ENCODE measurements around the gene NIPSNAP2. TPM values are rescaled to one million over a fixed set of nuclear protein-coding genes. Genes with fewer than 3 reads are reported as not detected.
"Not testable (repeated sequence)": the region's sequence is repeated elsewhere in the genome, so short reads cannot be mapped to it uniquely, and the experiment has no call there.

Gene NIPSNAP2
- polyA plus RNA-seq, 3 donors, result 29.0 to 54.8 (median 45.4) TPM

DNA sequence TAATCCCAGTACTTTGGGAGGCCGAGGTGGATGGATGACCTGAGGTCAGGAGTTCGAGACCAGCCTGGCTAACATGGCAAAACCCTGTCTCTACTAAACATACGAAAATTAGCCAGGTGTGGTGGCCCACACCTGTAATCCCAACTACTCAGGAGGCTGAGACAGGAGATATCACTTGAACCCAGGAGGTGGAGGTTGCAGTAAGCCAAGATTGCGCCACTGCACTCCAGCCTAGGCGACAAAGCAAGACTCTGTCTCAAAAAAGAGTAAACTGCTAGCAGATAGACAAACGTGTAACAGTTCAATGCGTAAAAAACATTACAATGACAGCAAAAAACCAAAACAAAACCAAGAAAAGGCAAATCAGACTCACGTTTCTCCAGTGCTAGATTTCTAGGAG lies 67.2 kb downstream of the NIPSNAP2 start:
- WGBS, 3 donors, result 76 to 88% (median 84%) methylated on average over 8 of the region's 8 CpGs
- not testable (repeated sequence) for H3K27ac ChIP-seq (ENCODE audit: low read depth, low read length)

DNA sequence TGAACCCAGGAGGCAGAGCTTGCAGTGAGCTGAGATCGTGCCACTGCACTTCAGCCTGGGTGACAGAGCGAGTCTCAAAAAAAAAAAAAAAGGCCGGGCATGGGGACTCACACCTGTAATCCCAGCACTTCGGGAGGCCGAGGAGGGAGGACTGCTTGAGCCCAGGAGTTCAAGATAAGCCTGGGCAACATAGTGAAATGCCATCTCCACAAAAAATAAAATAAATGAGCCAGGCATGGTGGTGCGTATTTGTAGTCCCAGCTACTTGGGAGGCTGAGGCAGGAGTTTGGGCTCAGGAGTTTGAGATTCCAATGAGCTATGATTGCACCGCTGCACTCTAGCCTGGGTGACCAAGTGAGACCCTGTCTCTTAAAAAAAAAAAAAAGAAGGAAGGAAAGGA lies 68.2 kb downstream of the NIPSNAP2 start:
- WGBS, 3 donors, result 94 to 99% (median 98%) methylated on average over 6 to 7 of the region's 7 CpGs
- H3K27ac ChIP-seq (ENCODE audit: low read depth, low read length), result not testable (repeated sequence)

DNA sequence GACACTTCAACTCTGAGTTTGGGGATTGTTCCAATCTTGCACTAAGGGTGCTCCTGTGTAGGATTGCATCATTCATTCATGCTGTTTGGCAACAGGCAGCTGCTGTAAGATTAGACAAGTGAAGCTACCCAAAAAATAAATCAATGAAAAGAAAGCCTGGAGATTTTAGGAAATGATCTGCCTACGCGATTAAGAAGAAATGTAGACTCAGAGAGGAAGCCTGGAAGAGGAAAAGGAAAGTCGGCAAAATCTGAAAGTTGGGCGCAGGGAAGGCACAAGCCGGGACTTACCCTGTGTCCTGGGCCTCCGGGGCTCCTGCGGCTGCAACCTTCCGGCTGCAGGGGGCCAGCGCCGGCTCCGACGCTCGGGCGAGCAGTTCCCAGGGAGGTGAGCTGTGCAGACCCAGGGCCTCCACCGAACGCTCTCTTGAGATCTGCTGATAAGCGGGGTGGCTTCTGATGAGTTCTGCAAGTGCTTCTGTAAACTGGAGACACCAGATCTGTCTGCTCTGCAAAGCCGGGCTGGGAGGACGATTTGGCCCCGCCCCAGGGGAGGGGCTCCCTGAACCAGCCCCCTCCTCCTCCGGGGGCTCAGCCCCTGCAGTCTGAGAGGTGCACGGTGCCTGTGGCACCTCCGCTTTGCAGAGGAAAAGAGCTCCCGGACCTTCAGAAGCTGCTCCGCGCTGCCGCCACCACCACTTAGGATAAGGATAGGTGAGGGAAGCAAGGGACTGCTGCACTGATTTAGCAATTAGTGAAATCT lies 69.5 kb downstream of the NIPSNAP2 start:
- no peak overlapping the region for H3K27ac ChIP-seq (ENCODE audit: low read depth, low read length)
- WGBS, 3 donors, result 0 to 1% (median 1%) methylated on average over 27 of the region's 27 CpGs

DNA sequence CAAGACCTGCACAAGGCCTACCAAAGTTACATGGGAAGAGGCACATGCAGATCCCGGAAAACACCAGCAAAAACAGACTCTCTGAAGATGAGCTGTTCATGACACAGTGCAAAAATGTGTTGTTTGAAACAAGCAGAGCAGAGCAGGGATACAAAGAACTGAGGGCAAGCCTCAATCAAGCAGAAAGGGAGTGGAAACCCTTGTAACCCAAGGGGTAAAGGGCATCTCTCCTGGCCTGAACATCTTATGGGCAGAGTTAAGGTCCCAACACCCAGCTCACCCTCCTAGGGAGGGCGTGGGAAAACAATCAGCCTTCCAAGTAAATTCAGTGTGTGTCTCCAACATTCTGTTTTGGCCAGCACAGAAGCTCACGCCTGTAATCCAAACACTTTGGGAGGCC lies 76.3 kb downstream of the NIPSNAP2 start:
- H3K27ac ChIP-seq (ENCODE audit: low read depth, low read length), result no peak overlapping the region
- WGBS, 3 donors, result 60 to 94% (median 92%) methylated on average over 3 of the region's 3 CpGs

DNA sequence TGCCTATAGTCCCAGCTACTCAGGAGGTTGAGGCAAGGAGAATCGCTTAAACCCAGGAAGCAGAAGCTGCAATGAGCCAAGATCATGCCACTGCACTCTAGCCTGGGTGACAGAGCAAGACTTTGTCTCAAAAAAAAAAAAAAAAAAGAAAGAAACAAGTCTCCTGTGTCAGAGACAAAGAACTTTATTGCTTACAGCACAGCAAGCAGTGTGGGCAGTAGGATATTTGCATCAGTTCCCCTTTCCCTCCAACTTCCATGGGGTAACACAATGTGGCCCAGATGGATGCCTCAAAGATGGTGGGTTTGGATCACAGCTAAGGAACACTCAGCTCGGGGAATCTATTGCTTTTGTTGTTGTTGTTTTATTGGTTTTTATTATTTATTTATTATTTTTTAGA lies 81.4 kb downstream of the NIPSNAP2 start:
- 93 to 98% (median 94%) methylated on average over 2 of the region's 2 CpGs for WGBS, 3 donors
- H3K27ac ChIP-seq (ENCODE audit: low read depth, low read length), result not testable (repeated sequence)

DNA sequence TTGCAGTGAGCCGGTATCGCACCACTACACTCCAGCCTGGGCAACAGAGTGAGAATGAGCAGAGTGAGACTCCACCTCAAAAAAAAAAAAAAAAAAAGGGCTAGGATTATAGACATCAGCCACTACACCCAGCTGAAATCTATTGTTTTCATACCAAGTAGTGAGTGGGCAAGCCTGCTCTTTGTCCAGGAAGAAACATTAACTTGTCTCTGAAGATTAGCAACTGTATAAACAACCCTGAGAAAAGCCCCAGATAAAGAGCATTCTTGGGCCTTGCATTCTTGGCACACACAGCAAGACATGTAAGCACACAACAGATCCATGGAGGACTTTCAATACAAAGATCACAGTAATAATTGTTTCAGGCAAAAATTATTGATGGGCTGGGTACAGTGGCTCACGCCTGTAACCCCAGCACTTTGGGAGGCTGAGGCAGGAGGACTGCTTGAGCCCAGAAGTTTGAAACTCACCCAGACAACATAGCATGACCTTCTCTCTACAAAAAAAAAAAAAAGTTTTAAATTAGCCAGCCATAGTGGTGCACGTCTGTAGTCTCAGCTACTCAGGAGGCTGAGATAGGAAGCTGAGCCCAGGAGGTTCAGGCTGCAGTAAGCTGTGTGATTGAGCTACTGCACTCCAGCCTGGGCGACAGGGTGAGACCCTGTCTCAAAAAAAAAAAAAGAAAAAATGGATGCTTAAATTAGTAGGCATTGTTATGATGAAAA lies 82.5 kb downstream of the NIPSNAP2 start:
- 31 to 70% (median 67%) methylated on average over 5 of the region's 5 CpGs for WGBS, 3 donors
- no peak overlapping the region for H3K27ac ChIP-seq (ENCODE audit: low read depth, low read length)

DNA sequence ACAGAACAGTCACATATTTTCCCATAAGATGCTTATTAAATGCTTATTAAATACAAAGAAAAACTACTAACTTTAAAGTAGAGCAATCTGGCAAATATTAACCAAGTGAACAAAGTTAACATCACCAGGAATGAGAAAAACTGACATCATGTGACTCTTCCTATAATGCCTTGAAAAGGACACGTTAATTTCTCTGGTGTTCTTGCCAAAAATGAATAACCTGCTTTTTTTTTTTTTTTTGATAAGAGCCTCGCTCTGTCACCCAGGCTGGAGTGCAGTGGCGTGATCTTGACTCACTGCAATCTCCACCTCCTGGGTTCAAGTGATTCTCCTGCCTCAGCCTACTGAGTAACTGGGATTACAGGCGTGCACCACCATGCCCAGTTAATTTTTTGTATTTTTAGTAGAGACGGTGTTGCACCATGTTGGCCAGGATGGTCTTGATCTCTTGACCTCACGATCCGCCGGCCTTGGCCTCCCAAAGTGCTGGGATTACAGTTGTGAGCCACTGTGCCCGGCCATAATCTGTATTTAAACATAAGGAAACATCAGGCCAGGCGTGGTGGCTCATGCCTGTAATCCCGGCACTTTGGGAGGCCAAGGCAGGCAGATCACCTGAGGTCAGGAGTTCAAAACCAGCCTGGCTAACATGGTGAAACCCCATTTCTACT lies 83.2 kb downstream of the NIPSNAP2 start:
- WGBS, 3 donors, result 44 to 90% (median 82%) methylated on average over 11 of the region's 11 CpGs
- H3K27ac ChIP-seq (ENCODE audit: low read depth, low read length), result not testable (repeated sequence)

DNA sequence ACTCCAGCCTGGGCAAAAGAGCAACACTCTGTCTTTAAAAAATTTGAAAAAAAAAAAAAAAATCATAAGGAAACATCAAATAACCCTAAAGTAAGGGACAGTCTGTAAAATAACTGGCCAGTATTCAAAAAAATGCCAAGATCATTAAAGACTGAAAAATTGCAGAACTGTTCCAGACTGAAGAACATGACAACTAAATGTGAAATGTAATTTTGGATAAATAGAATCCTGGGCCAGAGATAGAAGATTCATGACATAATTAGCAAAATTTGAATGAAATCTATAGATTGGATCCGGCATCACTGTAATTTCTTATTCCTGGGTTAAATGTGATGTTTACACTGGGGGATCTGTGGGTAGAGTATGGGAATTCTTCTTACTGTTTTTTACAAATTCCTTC lies 83.9 kb downstream of the NIPSNAP2 start:
- WGBS, 3 donors, result 90 to 93% (median 90%) methylated on average over 1 of the region's 1 CpG
- no peak overlapping the region for H3K27ac ChIP-seq (ENCODE audit: low read depth, low read length)

DNA sequence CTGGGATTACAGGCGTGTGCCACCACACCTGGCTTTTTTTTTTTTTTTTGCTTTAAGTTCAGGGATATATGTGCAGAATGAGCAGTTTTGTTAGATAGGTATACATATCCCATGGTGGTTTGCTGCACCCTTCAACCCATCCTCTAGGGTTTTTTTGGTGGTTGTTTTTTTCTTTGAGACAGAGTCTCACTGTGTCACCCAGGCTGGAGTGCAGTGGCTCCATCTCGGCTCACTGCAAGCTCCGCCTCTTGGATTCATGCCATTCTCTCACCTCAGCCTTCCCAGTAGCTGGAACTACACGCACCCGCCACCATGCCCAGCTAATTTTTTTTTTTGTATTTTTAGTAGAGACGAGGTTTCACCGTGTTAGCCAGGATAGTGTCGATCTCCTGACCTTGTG lies 84.4 kb downstream of the NIPSNAP2 start:
- H3K27ac ChIP-seq (ENCODE audit: low read depth, low read length), result not testable (repeated sequence)
- 32 to 70% (median 68%) methylated on average over 8 of the region's 8 CpGs for WGBS, 3 donors

Other genes with a start within 250 kb of the NIPSNAP2 start
- gene SEPTIN14, start 101.8 kb upstream of the NIPSNAP2 start, polyA plus RNA-seq, result not detected
- gene ZNF713, start 77.1 kb upstream of the NIPSNAP2 start, polyA plus RNA-seq, result 1 to 10 TPM in 2 of 3 donors, under 1 TPM in 1; 0.83 to 3.1 (median 1.2) TPM
- 10 to 100 TPM; 10.4 to 17.8 (median 12.7) TPM for gene MRPS17, start 12.7 kb upstream of the NIPSNAP2 start, polyA plus RNA-seq
- 1 to 10 TPM; 3.9 to 7.2 (median 5.9) TPM for gene PSPH, start 86.9 kb downstream of the NIPSNAP2 start, polyA plus RNA-seq
- 100 to 1,000 TPM in 1 of 3 donors, 10 to 100 TPM in 2; 58.7 to 102 (median 96.2) TPM for gene CCT6A, start 87.2 kb downstream of the NIPSNAP2 start, polyA plus RNA-seq
- gene SUMF2, start 99.7 kb downstream of the NIPSNAP2 start, polyA plus RNA-seq, result 10 to 100 TPM; 71.9 to 84.3 (median 82.7) TPM
- gene PHKG1, start 128.4 kb downstream of the NIPSNAP2 start, polyA plus RNA-seq, result 1 to 10 TPM in 2 of 3 donors, under 1 TPM in 1; 0.47 to 5.1 (median 1.3) TPM
- 100 to 1,000 TPM; 402 to 444 (median 408) TPM for gene CHCHD2, start 141.9 kb downstream of the NIPSNAP2 start, polyA plus RNA-seq
- gene NUPR2, start 151.8 kb downstream of the NIPSNAP2 start, polyA plus RNA-seq, result 1 to 10 TPM in 1 of 3 donors, under 1 TPM in 1, not detected in 1; 0.21 to 1.9 TPM

All from adipose tissue (tissue), 3 donors.